B cell (primary cell): ENCODE results near the gene ASB18. TPM values are rescaled to one million over a fixed set of nuclear protein-coding genes. Genes with fewer than 3 reads are reported as not detected.

Experiments used
- ATAC-seq: fragments of 200-7000 bp; cut with Tn5 transposase; one replicate; pipeline ENCODE4 v1.10.0; 2021; ENCODE audit warnings: low read depth, mild to moderate bottlenecking, moderate number of reproducible peaks, moderate library complexity
- CTCF ChIA-PET: fragments of 350-600 bp; sonication (Branson Sonifier 250); formaldehyde crosslinking; loops from one replicate; lab custom pipeline; 2021; ENCODE audit warnings: antibody characterized with exemption, inconsistent platforms; lab: Charles Lee
- POLR2A ChIA-PET: fragments of 350-600 bp; sonication (Branson Sonifier 250); formaldehyde crosslinking; loops from one replicate; lab custom pipeline; 2021; ENCODE audit warnings: antibody characterized with exemption; lab: Charles Lee
- DNase-seq: peaks from one replicate; pipeline ENCODE4 v3.0.0; 2013
- H2AFZ ChIP-seq: 2 replicates; pipeline ENCODE4 v1.6.1; 2012; ENCODE audit warnings: mild to moderate bottlenecking, low read depth, low read length; ENCODE audit not compliant: insufficient read depth, poor library complexity, severe bottlenecking
- H3K27ac ChIP-seq, 2 donors: 1 replicate in 1 of 2; 2 replicates in 1 of 2; pipeline ENCODE4 v1.5.1; 2012 to 2013; ENCODE audit warnings: low read length in 2 of 2, mild to moderate bottlenecking in 2 of 2, moderate library complexity in 1 of 2
- H3K27me3 ChIP-seq, 4 experiments: fragments of 200-600 bp in 1 of 4; sonication (generic) in 1 of 4; replicated peaks in 1 of 4; 1 replicate in 2 of 4; 2 replicates in 2 of 4; pipeline versions ENCODE4 v1.6.1 to v1.7.0; 2013 to 2016; ENCODE audit warnings: low read length in 3 of 4, mild to moderate bottlenecking in 2 of 4, mixed read lengths in 1 of 4, moderate library complexity in 1 of 4; ENCODE audit not compliant: insufficient read depth in 4 of 4, control insufficient read depth in 3 of 4; ENCODE audit errors: control extremely low read depth in 1 of 4
- H3K36me3 ChIP-seq, 2 experiments: replicated peaks in 1 of 2; 1 replicate in 1 of 2; 2 replicates in 1 of 2; pipeline versions ENCODE4 v1.6.1 to v1.7.1; 2013; ENCODE audit warnings: low read length in 1 of 2; ENCODE audit not compliant: insufficient read depth in 2 of 2, control insufficient read depth in 1 of 2; ENCODE audit errors: control extremely low read depth in 1 of 2, extremely low read depth in 1 of 2
- H3K4me1 ChIP-seq, 2 donors: fragments of 200-600 bp in 1 of 2; sonication (generic) in 1 of 2; 1 replicate in 1 of 2; 2 replicates in 1 of 2; pipeline versions ENCODE4 v1.5.1 to v1.6.1; 2013 to 2017; ENCODE audit warnings: low read length in 2 of 2; ENCODE audit not compliant: control insufficient read depth in 2 of 2, insufficient read depth in 2 of 2
- H3K4me2 ChIP-seq: replicated peaks from 2 replicates; pipeline ENCODE3; 2012; ENCODE audit warnings: mild to moderate bottlenecking, low read depth, low read length; ENCODE audit not compliant: poor library complexity, severe bottlenecking
- H3K4me3 ChIP-seq, 5 experiments: fragments of 200-600 bp in 1 of 5; sonication (generic) in 1 of 5; 1 replicate in 3 of 5; 2 replicates in 2 of 5; pipeline versions ENCODE4 v1.5.1 to v1.7.0; 2011 to 2016; ENCODE audit warnings: low read length in 4 of 5, mild to moderate bottlenecking in 4 of 5, low read depth in 2 of 5, control low read depth in 1 of 5, moderate library complexity in 1 of 5; ENCODE audit not compliant: insufficient read depth in 1 of 5; ENCODE audit errors: control extremely low read depth in 1 of 5, extremely low read depth in 1 of 5
- H3K79me2 ChIP-seq: fragments of 200-600 bp; sonication (generic); one replicate; pipeline ENCODE4 v1.6.0; 2016; ENCODE audit warnings: low read length; ENCODE audit not compliant: control insufficient read depth, insufficient read depth
- H3K9ac ChIP-seq: fragments of 200-600 bp; sonication (generic); 2 replicates; pipeline ENCODE4 v1.6.1; 2017; ENCODE audit warnings: mild to moderate bottlenecking, low read length, moderate library complexity
- H3K9me3 ChIP-seq, 3 donors: one replicate each; pipeline versions ENCODE4 v1.6.1 to v1.7.1; 2013; ENCODE audit warnings: low read length in 2 of 3; ENCODE audit not compliant: control insufficient read depth in 2 of 3, insufficient read depth in 1 of 3; ENCODE audit errors: control extremely low read depth in 1 of 3
- H4K20me1 ChIP-seq: 2 replicates; pipeline ENCODE4 v1.6.0; 2012; ENCODE audit warnings: mild to moderate bottlenecking, low read length; ENCODE audit not compliant: insufficient read depth, control insufficient read depth, poor library complexity, severe bottlenecking
- H3K27ac Mint-ChIP-seq: one replicate; pipeline ENCODE4 v1.8.0; 2021; ENCODE audit warnings: mixed read lengths
- H3K27me3 Mint-ChIP-seq: one replicate; pipeline ENCODE4 v1.8.0; 2021; ENCODE audit warnings: mixed read lengths
- H3K4me1 Mint-ChIP-seq: one replicate; pipeline ENCODE4 v1.8.0; 2021; ENCODE audit warnings: mixed read lengths
- H3K4me3 Mint-ChIP-seq: one replicate; pipeline ENCODE4 v1.8.0; 2021; ENCODE audit warnings: mixed read lengths
- H3K9me3 Mint-ChIP-seq: one replicate; pipeline ENCODE4 v1.8.0; 2022; ENCODE audit warnings: mixed read lengths; ENCODE audit not compliant: insufficient read depth
- CTCF ChIP-seq: fragments of 200-600 bp; IDR thresholded peaks from one replicate; pipeline ENCODE4 v1.8.0; 2022; ENCODE audit warnings: antibody characterized with exemption, mild to moderate bottlenecking
- EZH2 ChIP-seq: IDR thresholded peaks from 2 replicates; pipeline ENCODE4 v1.6.1; 2012; ENCODE audit warnings: borderline replicate concordance, low read depth, mild to moderate bottlenecking, moderate library complexity, low read length; ENCODE audit not compliant: insufficient read depth, poor library complexity, severe bottlenecking
- WGBS: methylation state at CpG from one replicate; pipeline ENCODE4 v1.1.5; 2013; ENCODE audit warnings: missing lambda C conversion rate; ENCODE audit not compliant: insufficient coverage; 5-methylcytosine and 5-hydroxymethylcytosine counted together
- intact Hi-C: fragments of 100-400 bp; cut with micrococcal nuclease; formaldehyde crosslinking; loops from one replicate; pipeline ENCODE4 v1.10.0; 2022
- polyA plus RNA-seq: library from polyadenylated mRNA; depleted of rRNA; stranded (reverse); fragments of >200 nt; gene quantifications from 2 replicates; pipeline ENCODE4 v1.2.3, GENCODE V29; 2012
- total RNA-seq, 2 donors: library from RNA; stranded (reverse); fragments of 120-200 nt in 1 of 2; gene quantifications; 1 replicate in 1 of 2; 2 replicates in 1 of 2; pipeline versions ENCODE4 v1.2.3 to v1.2.4, GENCODE V29; 2013 to 2022

The ASB18 gene
- total and polyA plus RNA-seq, 2 donors (not counting 1 experiment from before 2014, with no cell fraction given) = not detected

GRCh38 chr2:236240228-236240990 is 23.8 kb downstream of the ASB18 start:
- ChIA-PET POLR2A (no interaction called here), CTCF (no interaction called here)
- no peaks in the 10 kb centered on the region for H3K36me3 ChIP-seq
- H3K4me3 ChIP-seq = no peak overlapping the region
- no peak overlapping the region for H2AFZ ChIP-seq
- H3K79me2 ChIP-seq = no peaks in the 10 kb centered on the region
- no peak for TF ChIP-seq CTCF
- no peak for TF ChIP-seq EZH2
- no peak for DNase-seq
- H3K4me2 ChIP-seq = no peak overlapping the region
- Mint-ChIP-seq H3K27me3 (peaks cover 36% of the 10 kb centered on the region), H3K4me3 (no peak overlapping the region), H3K9me3 (no peaks in the 10 kb centered on the region), H3K27ac (no peak overlapping the region), H3K4me1 (peaks cover 2% of the 10 kb centered on the region)
- no peak overlapping the region for H3K27ac ChIP-seq
- WGBS = 78% methylated on average over 15 of the region's 15 CpGs
- H3K4me1 ChIP-seq = no peaks in the 10 kb centered on the region
- peaks cover 0 to 6% (median 0%) of the 10 kb centered on the region in 3 donors for H3K9me3 ChIP-seq
- ATAC-seq = no peak
- H4K20me1 ChIP-seq = no peaks in the 10 kb centered on the region
- H3K27me3 ChIP-seq = peaks cover 0 to 25% (median 4%) of the 10 kb centered on the region in 4 experiments
- intact Hi-C loops = no loop called here
- no peak overlapping the region for H3K9ac ChIP-seq

GRCh38 chr2:236239276-236240065 is 24.7 kb downstream of the ASB18 start:
- 69% methylated on average over 16 of the region's 17 CpGs for WGBS
- H3K4me3 ChIP-seq = no peak overlapping the region
- DNase-seq (no peak), ATAC-seq (no peak)
- peaks cover 2% of the 10 kb centered on the region for H3K4me1 Mint-ChIP-seq
- no peak overlapping the region for H3K27ac Mint-ChIP-seq
- intact Hi-C loops = no loop called here
- no peaks in the 10 kb centered on the region for H3K9me3 Mint-ChIP-seq
- POLR2A ChIA-PET = no interaction called here
- H3K4me1 ChIP-seq = no peaks in the 10 kb centered on the region
- peaks cover 0 to 25% (median 7%) of the 10 kb centered on the region in 4 experiments for H3K27me3 ChIP-seq
- no peak overlapping the region for H3K4me2 ChIP-seq
- TF ChIP-seq CTCF (no peak), EZH2 (no peak)
- no peak overlapping the region for H2AFZ ChIP-seq
- H3K9me3 ChIP-seq = peaks cover 0 to 6% (median 0%) of the 10 kb centered on the region in 3 donors
- H3K36me3 ChIP-seq = no peaks in the 10 kb centered on the region
- H3K79me2 ChIP-seq = no peaks in the 10 kb centered on the region
- no peak overlapping the region for H3K4me3 Mint-ChIP-seq
- CTCF ChIA-PET = no interaction called here
- peaks cover 39% of the 10 kb centered on the region for H3K27me3 Mint-ChIP-seq
- no peak overlapping the region for H3K27ac ChIP-seq
- H4K20me1 ChIP-seq = no peaks in the 10 kb centered on the region
- no peak overlapping the region for H3K9ac ChIP-seq
